ENCODE results near the gene TRUB2.
A peak's percentile ranks its signal among the peaks of the same experiment; 100 is the strongest.

The TRUB2 gene, protein sequence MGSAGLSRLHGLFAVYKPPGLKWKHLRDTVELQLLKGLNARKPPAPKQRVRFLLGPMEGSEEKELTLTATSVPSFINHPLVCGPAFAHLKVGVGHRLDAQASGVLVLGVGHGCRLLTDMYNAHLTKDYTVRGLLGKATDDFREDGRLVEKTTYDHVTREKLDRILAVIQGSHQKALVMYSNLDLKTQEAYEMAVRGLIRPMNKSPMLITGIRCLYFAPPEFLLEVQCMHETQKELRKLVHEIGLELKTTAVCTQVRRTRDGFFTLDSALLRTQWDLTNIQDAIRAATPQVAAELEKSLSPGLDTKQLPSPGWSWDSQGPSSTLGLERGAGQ

GRCh38 chr9:128322404-128323211 is at the start of gene TRUB2, which contains the start of gene COQ4:
Gene TRUB2 (minus strand): TSS chr9:128322447. CDS start chr9:128322408, 39 bp downstream.
Gene COQ4 (plus strand): TSS chr9:128322839. CDS start chr9:128322859, 20 bp downstream.
- peak; percentile 94 for DNase-seq

GRCh38 chr9:128371630-128372117 is 49.4 kb upstream of the TRUB2 start:
- no peak for DNase-seq

DNA sequence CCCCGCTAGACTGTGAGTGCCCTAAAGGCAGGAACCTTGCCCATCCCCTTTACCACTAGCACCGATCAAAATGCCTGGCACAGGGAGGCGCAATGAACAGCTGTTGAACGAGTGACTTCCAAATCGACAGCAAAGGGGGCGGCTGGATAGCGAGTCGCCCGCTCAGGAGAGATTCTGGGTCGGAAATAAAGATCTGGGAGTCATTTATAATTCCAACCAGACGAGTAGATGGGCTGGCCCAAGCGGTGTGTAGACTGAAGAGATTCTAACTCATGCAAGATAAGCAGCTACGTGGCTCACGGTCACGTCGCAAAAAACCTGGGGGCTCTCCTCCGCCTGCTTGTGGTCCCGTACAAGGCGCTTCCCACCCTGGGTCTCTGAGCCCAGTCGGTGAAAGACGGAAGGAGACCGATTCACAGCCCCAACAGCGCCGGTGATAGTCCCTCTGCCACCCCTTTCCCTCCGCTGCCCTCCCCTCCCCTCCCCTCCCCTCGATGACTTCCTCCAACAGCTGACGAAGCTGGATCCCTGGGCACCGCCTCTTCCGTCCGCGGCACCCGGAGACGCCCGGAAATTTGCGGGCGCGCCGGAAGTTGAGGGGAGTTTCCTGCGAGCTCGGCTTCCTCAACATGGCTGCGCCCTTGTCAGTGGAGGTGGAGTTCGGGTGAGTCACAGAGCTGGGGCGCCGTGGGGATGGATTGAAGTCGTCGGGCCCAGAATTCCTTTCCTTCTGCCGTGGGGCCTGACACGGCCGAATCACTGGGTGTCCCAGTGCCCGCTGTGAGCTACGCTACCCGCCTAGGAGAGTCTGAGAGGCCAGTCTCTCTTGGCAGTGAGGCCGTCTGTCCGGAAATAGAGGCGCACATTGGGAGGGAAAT is 48.7 kb upstream of the TRUB2 start, which contains the start of gene URM1:
Gene URM1 (plus strand): TSS at position 623 of the 878 bp plus-strand sequence. CDS start 7 bp downstream, at position 630.
- peak; percentile 97 for DNase-seq

- no peak for DNase-seq
These were observed 48.1 kb upstream of the TRUB2 start for GRCh38 chr9:128370367-128370751.

DNA sequence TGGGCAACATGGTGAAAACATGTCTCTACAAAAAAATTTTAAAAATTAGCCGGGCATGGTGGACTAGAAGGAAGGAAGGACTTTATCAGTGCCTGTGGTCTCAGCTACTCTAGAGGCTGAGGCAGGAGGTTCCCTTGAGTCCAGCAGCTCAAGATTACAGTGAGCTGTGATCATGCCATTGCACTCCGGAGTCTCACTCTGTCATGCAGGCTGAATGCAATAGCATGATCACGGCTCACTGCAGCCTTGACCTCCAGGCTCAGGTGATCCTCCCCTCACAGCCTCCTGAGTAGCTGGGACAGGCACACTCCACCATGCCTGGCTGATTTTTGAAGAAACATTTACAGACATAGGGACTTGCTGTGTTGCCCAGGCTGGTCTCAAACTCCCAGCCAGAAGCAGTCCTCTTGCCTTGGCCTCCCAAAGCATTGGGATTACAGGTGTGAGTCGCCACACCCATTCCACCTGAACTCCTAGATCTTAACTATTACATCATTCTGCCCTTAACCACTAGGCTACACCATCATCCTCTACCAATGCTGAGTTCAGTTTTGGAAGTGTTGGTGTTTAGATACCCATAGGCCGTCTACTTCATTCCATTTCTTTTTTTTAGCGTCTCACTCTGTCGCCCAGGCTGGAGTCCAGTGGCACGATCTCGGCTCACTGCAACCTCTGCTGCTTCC is 46.9 kb upstream of the TRUB2 start:
- DNase-seq = no peak

GRCh38 chr9:128365525-128365924 is 43.3 kb upstream of the TRUB2 start:
- DNase-seq = no peak

- no peak for DNase-seq
These were observed 40.5 kb upstream of the TRUB2 start for GRCh38 chr9:128362774-128363173.

GRCh38 chr9:128361986-128362646 is 39.9 kb upstream of the TRUB2 start:
- peak; percentile 66 for DNase-seq

DNA sequence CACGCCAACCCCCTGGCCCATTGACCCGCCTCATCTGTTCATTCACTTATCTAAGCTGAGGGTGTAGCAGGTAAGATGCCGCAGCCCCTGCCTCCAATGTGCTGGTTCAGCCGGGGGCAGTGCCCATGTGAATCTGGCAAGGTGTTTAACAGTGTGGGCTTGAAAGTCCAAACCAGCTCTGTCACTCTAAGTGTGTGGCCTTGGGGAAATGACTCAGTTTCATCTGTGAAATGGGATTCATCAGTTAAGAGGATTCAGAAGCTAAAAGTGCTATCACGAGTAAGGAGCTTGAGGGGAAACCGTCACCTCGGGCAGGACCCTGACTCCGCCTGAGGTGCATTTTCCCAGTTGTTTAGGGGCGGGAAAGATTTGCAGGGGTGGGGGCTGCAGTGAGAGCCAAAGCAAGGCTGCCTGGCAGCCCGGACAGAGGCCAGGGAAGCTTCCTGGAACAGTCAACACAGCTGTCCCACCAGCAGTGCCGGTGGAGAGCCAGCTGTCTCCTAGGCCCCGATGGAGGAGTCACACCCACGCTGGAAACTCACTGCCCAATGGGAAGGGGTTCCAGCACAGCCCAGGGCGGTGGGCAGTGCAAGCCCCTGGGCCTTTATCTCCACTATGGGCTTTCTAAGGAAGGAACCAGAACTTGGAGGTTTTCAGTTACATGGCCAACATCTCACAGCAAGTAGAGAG is 39.2 kb upstream of the TRUB2 start:
- no peak for DNase-seq

DNA sequence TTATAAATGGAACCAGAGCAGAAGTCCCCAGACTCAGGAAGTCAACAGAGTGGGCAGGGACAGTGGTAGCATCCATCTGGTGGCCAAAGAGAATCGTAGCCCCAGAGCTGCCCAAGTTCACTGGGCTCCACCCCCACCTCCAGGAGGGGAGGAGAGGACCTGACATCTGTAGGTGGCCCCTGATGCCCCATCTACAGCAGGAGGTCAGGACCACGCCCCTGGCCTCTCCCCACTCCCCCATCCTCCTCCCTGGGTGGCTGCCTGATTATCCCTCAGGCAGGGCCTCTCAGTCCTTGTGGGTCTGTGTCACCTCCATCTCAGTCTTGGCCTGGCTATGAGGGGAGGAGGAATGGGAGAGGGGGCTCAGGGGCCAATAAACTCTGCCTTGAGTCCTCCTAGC is 38.6 kb upstream of the TRUB2 start:
- no peak for DNase-seq

- no peak for DNase-seq
These were observed 36.6 kb upstream of the TRUB2 start for GRCh38 chr9:128358861-128359260.

DNA sequence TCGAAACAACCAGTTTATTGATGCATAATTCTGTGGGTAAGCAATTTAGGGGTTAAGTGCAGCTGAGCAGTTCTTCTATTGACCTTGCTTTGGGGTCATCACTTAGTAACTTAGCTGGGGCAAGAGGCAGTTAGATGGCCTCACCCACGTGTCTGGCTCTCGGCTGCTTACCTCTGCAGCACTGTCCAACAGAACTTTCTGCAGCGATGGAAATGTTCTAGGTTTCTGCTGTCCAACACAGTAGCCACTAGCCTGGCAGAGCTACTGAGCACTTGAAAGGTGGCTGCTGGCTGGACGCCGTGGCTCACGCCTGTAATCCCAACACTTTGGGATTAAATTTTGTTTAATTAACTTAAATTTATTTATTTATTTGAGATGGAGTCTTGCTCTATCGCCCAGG is 35.8 kb upstream of the TRUB2 start:
- no peak for DNase-seq

GRCh38 chr9:128355451-128355850 is 33.2 kb upstream of the TRUB2 start:
- DNase-seq = no peak

- no peak for DNase-seq
These were observed 27.5 kb upstream of the TRUB2 start for GRCh38 chr9:128349772-128350171.

DNA sequence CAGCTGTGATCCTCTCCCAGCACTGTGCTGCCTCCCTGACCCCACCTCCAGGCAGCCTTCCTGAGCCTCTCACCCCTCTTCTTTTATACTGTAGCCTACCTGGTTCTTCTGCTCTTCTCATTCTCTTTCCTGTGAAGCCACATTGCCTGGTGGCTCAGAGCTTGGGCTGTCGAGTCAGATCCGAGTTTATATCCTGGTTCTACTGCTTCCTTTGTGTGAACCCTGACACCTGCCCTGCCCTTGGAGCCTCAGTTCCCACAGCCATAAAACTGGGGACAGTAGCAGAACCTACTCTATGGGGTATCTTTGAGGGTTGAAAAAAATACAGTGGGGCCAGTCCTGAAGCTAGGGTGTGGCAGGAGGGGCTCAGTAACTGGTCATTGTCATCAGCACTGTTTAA is 26.9 kb upstream of the TRUB2 start:
- DNase-seq = no peak

GRCh38 chr9:128344931-128345605 is 22.8 kb upstream of the TRUB2 start:
- no peak for DNase-seq

DNA sequence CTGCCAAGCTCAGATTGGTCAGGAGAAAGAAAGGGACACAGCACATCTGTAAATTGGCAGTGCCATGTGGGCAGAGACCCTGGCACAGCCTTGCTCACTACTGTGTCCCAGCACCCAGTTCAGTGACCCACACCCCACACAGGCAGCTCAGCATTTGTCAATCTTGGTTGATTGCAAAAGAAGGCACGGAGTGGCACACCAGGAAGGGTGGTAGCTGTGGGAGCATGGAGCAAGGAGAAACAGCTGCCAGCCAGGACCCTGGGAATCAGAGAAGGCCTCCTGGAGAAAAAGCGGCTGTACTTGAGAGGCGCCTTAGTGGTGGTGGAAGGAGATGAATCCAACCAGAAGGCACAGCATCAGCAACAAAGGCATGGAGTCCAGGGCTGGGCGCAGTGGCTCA is 21.6 kb upstream of the TRUB2 start:
- no peak for DNase-seq

GRCh38 chr9:128342971-128343680 is 20.9 kb upstream of the TRUB2 start:
- DNase-seq = no peak

GRCh38 chr9:128341435-128341849 is 19.2 kb upstream of the TRUB2 start:
- DNase-seq = peak; percentile 70
